IPS DF 19.7 (cell line): Measurements from ENCODE around the gene PHKG2.

Source experiments
- DNase-seq: peaks from one replicate; pipeline ENCODE4 v3.0.0-alpha.2; 2013; ENCODE audit warnings: low read depth, low spot score

PHKG2 gene

DNA sequence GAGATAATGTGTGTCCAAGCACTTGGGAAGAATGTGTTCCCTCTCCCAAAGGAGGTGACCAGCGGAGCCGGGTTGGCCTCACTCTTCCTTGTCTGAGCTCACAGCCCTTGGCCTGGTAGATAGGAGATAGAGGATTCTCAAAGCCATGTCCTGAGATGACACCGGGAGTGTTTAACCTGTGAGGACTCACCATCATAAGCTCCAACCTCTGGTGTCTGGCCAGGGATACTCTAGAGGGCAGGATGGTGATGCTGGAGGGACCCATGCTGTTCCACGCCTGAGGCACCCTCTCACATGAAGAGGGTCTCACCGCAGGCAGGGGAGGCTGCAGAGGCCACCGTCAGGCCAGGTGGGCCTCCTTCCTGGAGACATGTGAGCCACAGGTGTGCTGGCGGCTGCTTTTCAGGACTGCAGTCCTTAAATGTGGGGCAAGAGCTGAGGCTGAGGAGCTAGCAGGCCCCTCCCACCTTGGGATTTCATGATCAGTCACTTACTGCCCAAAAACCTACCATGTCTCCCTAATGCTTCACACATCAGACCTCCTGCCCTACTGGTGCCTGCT, 45.4 kb downstream of the PHKG2 start:
- no peak for DNase-seq

DNA sequence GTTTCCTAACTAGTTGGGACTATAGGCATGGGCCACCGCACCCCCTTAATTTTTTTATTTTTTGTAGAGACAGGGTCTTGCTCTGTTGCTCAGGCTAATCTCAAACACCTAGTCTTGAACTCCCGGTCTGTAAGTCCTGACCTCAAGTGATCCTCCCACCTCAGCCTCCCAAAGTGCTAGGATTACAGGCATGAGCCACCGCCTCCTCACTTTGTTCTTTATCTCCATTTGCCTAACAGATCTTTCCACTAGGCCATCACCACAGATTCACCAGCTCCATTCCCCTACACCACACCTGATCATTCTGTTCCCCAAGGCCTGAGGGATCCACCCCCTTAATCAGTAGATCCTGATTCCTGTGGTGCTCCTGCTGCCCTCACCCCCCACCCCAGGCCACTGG, 46.4 kb downstream of the PHKG2 start:
- no peak for DNase-seq

DNA sequence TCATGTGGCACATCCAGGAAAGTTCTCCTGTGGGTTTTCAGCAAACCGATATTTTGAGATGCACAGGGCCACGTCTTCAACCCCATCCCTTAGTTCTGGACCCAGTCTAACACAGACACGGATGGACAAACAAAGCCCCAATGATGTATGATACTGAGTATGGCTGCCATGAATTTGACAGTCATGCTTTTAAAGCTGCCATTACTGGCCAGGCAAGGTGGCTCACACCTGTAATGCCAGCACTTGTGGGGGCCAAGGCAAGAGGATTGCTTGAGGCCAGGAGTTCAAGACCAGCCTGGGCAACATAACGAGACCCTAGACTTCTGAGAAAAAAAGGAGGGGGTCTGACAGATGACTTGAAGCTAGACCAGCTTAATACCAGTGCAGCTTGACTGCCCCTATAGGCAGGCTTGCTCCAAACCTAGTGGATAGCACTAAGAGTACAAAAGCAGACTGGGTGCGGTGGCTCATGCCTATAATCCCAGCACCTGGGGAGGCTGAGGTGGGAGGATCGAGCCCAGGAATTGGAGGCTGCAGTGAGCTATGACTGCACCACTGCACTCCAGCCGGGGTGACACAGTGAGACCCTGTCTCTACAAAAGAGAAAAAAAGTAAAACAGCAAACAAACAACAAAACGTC, 49.6 kb downstream of the PHKG2 start:
- DNase-seq: no peak
